Memory B cell (primary cell): ENCODE data around the gene FPR2.
"Not testable (repeated sequence)": the region's sequence is repeated elsewhere in the genome, so short reads cannot be mapped to it uniquely, and the experiment has no call there.

Experiments used
- ATAC-seq: fragments of 150-1000 bp; cut with Tn5 transposase; 2 replicates; pipeline ENCODE4 v1.10.0; 2021; ENCODE audit warnings: low read depth, mild to moderate bottlenecking, moderate library complexity
- DNase-seq, 2 donors: peaks; one replicate each; pipeline ENCODE4 v3.0.0; 2022; ENCODE audit warnings: low spot score in 2 of 2
- H3K27ac Mint-ChIP-seq: one replicate; pipeline ENCODE4 v1.8.0; 2022; ENCODE audit warnings: mild to moderate bottlenecking, moderate library complexity, mixed read lengths
- H3K27me3 Mint-ChIP-seq: one replicate; pipeline ENCODE4 v1.8.0; 2022; ENCODE audit warnings: mixed read lengths
- H3K36me3 Mint-ChIP-seq: one replicate; pipeline ENCODE4 v1.8.0; 2022; ENCODE audit warnings: mild to moderate bottlenecking, mixed read lengths
- H3K4me1 Mint-ChIP-seq: one replicate; pipeline ENCODE4 v1.8.0; 2022; ENCODE audit warnings: mixed read lengths
- H3K4me3 Mint-ChIP-seq: one replicate; pipeline ENCODE4 v1.8.0; 2022; ENCODE audit warnings: mild to moderate bottlenecking, moderate library complexity, mixed read lengths
- H3K9me3 Mint-ChIP-seq: one replicate; pipeline ENCODE4 v1.8.0; 2022; ENCODE audit warnings: mixed read lengths

Gene FPR2

GRCh38 chr19:51729781-51730180 is 31.2 kb upstream of the FPR2 start:
- H3K36me3 Mint-ChIP-seq = peaks cover 12% of the 10 kb centered on the region
- no peak overlapping the region for H3K27ac Mint-ChIP-seq
- ATAC-seq (no peak), DNase-seq (no peak)
- H3K4me1 Mint-ChIP-seq = no peaks in the 10 kb centered on the region
- peaks cover 26% of the 10 kb centered on the region for H3K27me3 Mint-ChIP-seq
- H3K9me3 Mint-ChIP-seq = peaks cover 7% of the 10 kb centered on the region
- no peak overlapping the region for H3K4me3 Mint-ChIP-seq

GRCh38 chr19:51733742-51734522 is 27.0 kb upstream of the FPR2 start:
- Mint-ChIP-seq H3K9me3 (peaks cover 5% of the 10 kb centered on the region), H3K27me3 (peaks cover 11% of the 10 kb centered on the region), H3K4me1 (no peaks in the 10 kb centered on the region), H3K27ac (no peak overlapping the region), H3K36me3 (peaks cover 5% of the 10 kb centered on the region), H3K4me3 (no peak overlapping the region)
- DNase-seq (no peak), ATAC-seq (no peak)

- H3K4me3 Mint-ChIP-seq = no peak overlapping the region
- peaks cover 2% of the 10 kb centered on the region for H3K36me3 Mint-ChIP-seq
- DNase-seq (no peak), ATAC-seq (no peak)
- no peaks in the 10 kb centered on the region for H3K4me1 Mint-ChIP-seq
- peaks cover 5% of the 10 kb centered on the region for H3K27me3 Mint-ChIP-seq
- peaks cover under 1% of the 10 kb centered on the region for H3K9me3 Mint-ChIP-seq
- H3K27ac Mint-ChIP-seq = no peak overlapping the region
Observed at GRCh38 chr19:51735759-51736449, 25.1 kb upstream of the FPR2 start.

GRCh38 chr19:51737389-51737788 is 23.6 kb upstream of the FPR2 start:
- Mint-ChIP-seq H3K27ac (no peak overlapping the region), H3K36me3 (no peaks in the 10 kb centered on the region), H3K27me3 (peaks cover 4% of the 10 kb centered on the region), H3K4me1 (no peaks in the 10 kb centered on the region), H3K4me3 (no peak overlapping the region), H3K9me3 (no peaks in the 10 kb centered on the region)
- no peak for ATAC-seq
- no peak for DNase-seq

GRCh38 chr19:51737924-51738323 is 23.1 kb upstream of the FPR2 start:
- Mint-ChIP-seq H3K36me3 (no peaks in the 10 kb centered on the region), H3K27me3 (peaks cover 4% of the 10 kb centered on the region)

GRCh38 chr19:51738523-51738922 is 22.5 kb upstream of the FPR2 start:
- not testable (repeated sequence) for DNase-seq, H3K9me3 Mint-ChIP-seq, H3K27me3 Mint-ChIP-seq, H3K4me3 Mint-ChIP-seq, H3K27ac Mint-ChIP-seq, H3K36me3 Mint-ChIP-seq, H3K4me1 Mint-ChIP-seq, ATAC-seq

More at GRCh38 chr19:51737924-51738323, 23.1 kb upstream of the FPR2 start:
- Mint-ChIP-seq H3K4me1 (no peaks in the 10 kb centered on the region), H3K27ac (no peak overlapping the region), H3K9me3 (no peaks in the 10 kb centered on the region), H3K4me3 (no peak overlapping the region)
- no peak for ATAC-seq
- DNase-seq = no peak

- no peaks in the 10 kb centered on the region for H3K36me3 Mint-ChIP-seq
- H3K4me1 Mint-ChIP-seq = no peaks in the 10 kb centered on the region
- peaks cover 4% of the 10 kb centered on the region for H3K27me3 Mint-ChIP-seq
- no peaks in the 10 kb centered on the region for H3K9me3 Mint-ChIP-seq
- ATAC-seq (no peak), DNase-seq (no peak)
- no peak overlapping the region for H3K27ac Mint-ChIP-seq
- no peak overlapping the region for H3K4me3 Mint-ChIP-seq
Observed at GRCh38 chr19:51739466-51740213, 21.3 kb upstream of the FPR2 start.

- H3K27ac Mint-ChIP-seq = no peak overlapping the region
- no peak for ATAC-seq
- H3K36me3 Mint-ChIP-seq = no peaks in the 10 kb centered on the region
- no peaks in the 10 kb centered on the region for H3K9me3 Mint-ChIP-seq
- H3K4me3 Mint-ChIP-seq = no peak overlapping the region
- H3K4me1 Mint-ChIP-seq = no peaks in the 10 kb centered on the region
- H3K27me3 Mint-ChIP-seq = peaks cover 2% of the 10 kb centered on the region
- DNase-seq = no peak
Observed at GRCh38 chr19:51740356-51740755, 20.6 kb upstream of the FPR2 start.

GRCh38 chr19:51742789-51743188 is 18.2 kb upstream of the FPR2 start:
- DNase-seq = no peak

GRCh38 chr19:51743405-51743804 is 17.6 kb upstream of the FPR2 start:
- ATAC-seq (no peak), DNase-seq (no peak)
- no peaks in the 10 kb centered on the region for H3K36me3 Mint-ChIP-seq
- H3K27me3 Mint-ChIP-seq = no peaks in the 10 kb centered on the region
- no peaks in the 10 kb centered on the region for H3K4me1 Mint-ChIP-seq
- H3K4me3 Mint-ChIP-seq = no peak overlapping the region
- H3K27ac Mint-ChIP-seq = no peak overlapping the region
- H3K9me3 Mint-ChIP-seq = peaks cover 3% of the 10 kb centered on the region

More at GRCh38 chr19:51742789-51743188, 18.2 kb upstream of the FPR2 start:
- no peaks in the 10 kb centered on the region for H3K27me3 Mint-ChIP-seq
- H3K36me3 Mint-ChIP-seq = no peaks in the 10 kb centered on the region
- ATAC-seq = no peak
- H3K9me3 Mint-ChIP-seq = peaks cover 1% of the 10 kb centered on the region
- H3K4me1 Mint-ChIP-seq = no peaks in the 10 kb centered on the region
- H3K27ac Mint-ChIP-seq = no peak overlapping the region
- no peak overlapping the region for H3K4me3 Mint-ChIP-seq

- H3K9me3 Mint-ChIP-seq = peaks cover 10% of the 10 kb centered on the region
- H3K4me3 Mint-ChIP-seq = no peak overlapping the region
- no peaks in the 10 kb centered on the region for H3K36me3 Mint-ChIP-seq
- H3K4me1 Mint-ChIP-seq = peaks cover 6% of the 10 kb centered on the region
- DNase-seq (no peak), ATAC-seq (no peak)
- H3K27ac Mint-ChIP-seq = no peak overlapping the region
- H3K27me3 Mint-ChIP-seq = no peaks in the 10 kb centered on the region
Observed at GRCh38 chr19:51746731-51747130, 14.2 kb upstream of the FPR2 start.

GRCh38 chr19:51749979-51750378 is 11.0 kb upstream of the FPR2 start:
- DNase-seq (no peak), ATAC-seq (no peak)
- Mint-ChIP-seq H3K36me3 (peaks cover 2% of the 10 kb centered on the region), H3K9me3 (peaks cover 16% of the 10 kb centered on the region), H3K27me3 (no peaks in the 10 kb centered on the region), H3K4me1 (peaks cover 10% of the 10 kb centered on the region), H3K4me3 (no peak overlapping the region), H3K27ac (no peak overlapping the region)

GRCh38 chr19:51750400-51751094 is 10.4 kb upstream of the FPR2 start:
- no peak for ATAC-seq
- peaks cover 2% of the 10 kb centered on the region for H3K27me3 Mint-ChIP-seq
- peaks cover 16% of the 10 kb centered on the region for H3K9me3 Mint-ChIP-seq
- DNase-seq = no peak
- peaks cover 10% of the 10 kb centered on the region for H3K4me1 Mint-ChIP-seq
- no peak overlapping the region for H3K4me3 Mint-ChIP-seq
- no peak overlapping the region for H3K27ac Mint-ChIP-seq
- H3K36me3 Mint-ChIP-seq = peaks cover 2% of the 10 kb centered on the region

- Mint-ChIP-seq H3K4me3 (peak within 1 kb of the TSS; percentile 18), H3K4me1 (peaks cover 10% of the 10 kb centered on the region), H3K9me3 (peaks cover 19% of the 10 kb centered on the region), H3K27ac (no peak within 1 kb of the TSS), H3K27me3 (peaks cover 5% of the 10 kb centered on the region), H3K36me3 (peaks cover 2% of the 10 kb centered on the region)
- ATAC-seq (peak; percentile 79), DNase-seq (no peak)
Observed at GRCh38 chr19:51751655-51752054, 9.3 kb upstream of the FPR2 start, which contains the start of gene FPR1. TSS of gene FPR1 (minus strand) at chr19:51751878. CDS start at chr19:51746994, 4,884 bp downstream.
